Vagina (tissue), 2 donors: ENCODE data around the gene ALOX12B. TPM values are rescaled to one million over a fixed set of nuclear protein-coding genes. Genes with fewer than 3 reads are reported as not detected.

ENCODE experiments used
- DNase-seq, 2 donors: peaks; one replicate each; pipeline ENCODE4 v3.0.0-alpha.2; 2017; ENCODE audit errors: extremely low spot score in 2 of 2
- H3K27ac ChIP-seq: fragments of 200-600 bp; sonication (generic); one replicate; pipeline ENCODE4 v1.5.1; 2019
- H3K27me3 ChIP-seq: fragments of 200-600 bp; sonication (generic); one replicate; pipeline ENCODE4 v1.5.1; 2019
- H3K36me3 ChIP-seq, 2 donors: fragments of 200-600 bp; sonication (generic); one replicate each; pipeline ENCODE4 v1.5.1; 2017 to 2019
- H3K4me1 ChIP-seq: fragments of 200-600 bp; sonication (generic); one replicate; pipeline ENCODE4 v1.5.1; 2019
- H3K4me3 ChIP-seq, 2 donors: fragments of 200-600 bp; sonication (generic); 1 replicate in 1 of 2; 2 replicates in 1 of 2; pipeline ENCODE4 v1.5.1; 2016 to 2019
- H3K9me3 ChIP-seq: fragments of 200-600 bp; sonication (generic); one replicate; pipeline ENCODE4 v1.5.1; 2019
- POLR2A ChIP-seq, 2 donors: fragments of 450-650 bp; IDR thresholded peaks; one replicate each; pipeline ENCODE4 v1.6.1; 2017; ENCODE audit warnings: antibody characterized with exemption in 2 of 2, mild to moderate bottlenecking in 2 of 2, moderate library complexity in 2 of 2
- POLR2AphosphoS5 ChIP-seq, 2 donors: sonication (generic); formaldehyde crosslinking; IDR thresholded peaks; one replicate each; pipeline ENCODE4 v1.9.0; 2017; ENCODE audit warnings: antibody characterized with exemption in 2 of 2, mild to moderate bottlenecking in 2 of 2, low read depth in 1 of 2; ENCODE audit not compliant: insufficient read depth in 1 of 2
- intact Hi-C: fragments of 100-400 bp; cut with DNase I; formaldehyde crosslinking; loops from one replicate; pipeline ENCODE4 v1.15.1; 2023
- total RNA-seq: library from RNA; depleted of rRNA; stranded (reverse); fragments of >200 nt; gene quantifications from one replicate; pipeline ENCODE4 v1.2.3, GENCODE V29; 2016
- TF ChIP-seq, protein P1 (sequence below), 3 experiments: fragments of 450-650 bp in 2 of 3; fragments of 200-600 bp in 1 of 3; sonication (generic) in 1 of 3; IDR thresholded peaks; one replicate each; pipeline ENCODE4 v1.5.1; 2017 to 2019; ENCODE audit warnings: antibody characterized with exemption in 3 of 3, mild to moderate bottlenecking in 2 of 3, moderate library complexity in 2 of 3

The ALOX12B gene
- total RNA-seq, 1 donor from 2014 or later, result 15.0 TPM

DNA sequence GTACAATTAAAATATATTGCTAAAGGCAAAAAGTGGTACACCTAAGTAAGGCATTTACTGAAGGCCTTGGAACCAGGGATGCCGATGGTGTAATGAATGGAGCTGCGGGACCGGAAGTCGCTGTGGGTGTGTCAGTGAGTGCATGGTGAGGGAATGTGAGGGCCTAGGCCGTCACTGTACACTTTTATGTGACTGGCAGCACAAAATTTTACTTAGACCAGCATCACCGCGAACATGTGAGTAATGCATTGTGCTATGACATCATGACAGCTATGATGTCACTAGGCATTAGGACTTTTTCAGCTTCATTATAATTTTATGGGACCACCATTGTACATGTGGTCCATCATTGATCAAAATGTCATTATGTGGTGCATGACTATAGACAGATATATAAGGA is 33.9 kb downstream of the ALOX12B start:
- TF ChIP-seq POLR2AphosphoS5 (IDR thresholded peaks at IDR 0.05; ENCODE audit: insufficient read depth in 1 of 2, low read depth in 1 of 2) (no peak), POLR2A (IDR thresholded peaks at IDR 0.05) (no peak)
- TF ChIP-seq, protein P1, sequence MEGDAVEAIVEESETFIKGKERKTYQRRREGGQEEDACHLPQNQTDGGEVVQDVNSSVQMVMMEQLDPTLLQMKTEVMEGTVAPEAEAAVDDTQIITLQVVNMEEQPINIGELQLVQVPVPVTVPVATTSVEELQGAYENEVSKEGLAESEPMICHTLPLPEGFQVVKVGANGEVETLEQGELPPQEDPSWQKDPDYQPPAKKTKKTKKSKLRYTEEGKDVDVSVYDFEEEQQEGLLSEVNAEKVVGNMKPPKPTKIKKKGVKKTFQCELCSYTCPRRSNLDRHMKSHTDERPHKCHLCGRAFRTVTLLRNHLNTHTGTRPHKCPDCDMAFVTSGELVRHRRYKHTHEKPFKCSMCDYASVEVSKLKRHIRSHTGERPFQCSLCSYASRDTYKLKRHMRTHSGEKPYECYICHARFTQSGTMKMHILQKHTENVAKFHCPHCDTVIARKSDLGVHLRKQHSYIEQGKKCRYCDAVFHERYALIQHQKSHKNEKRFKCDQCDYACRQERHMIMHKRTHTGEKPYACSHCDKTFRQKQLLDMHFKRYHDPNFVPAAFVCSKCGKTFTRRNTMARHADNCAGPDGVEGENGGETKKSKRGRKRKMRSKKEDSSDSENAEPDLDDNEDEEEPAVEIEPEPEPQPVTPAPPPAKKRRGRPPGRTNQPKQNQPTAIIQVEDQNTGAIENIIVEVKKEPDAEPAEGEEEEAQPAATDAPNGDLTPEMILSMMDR (IDR thresholded peaks at IDR 0.05), result no peak
- no peaks in the 10 kb centered on the region for H3K36me3 ChIP-seq
- no peak for DNase-seq
- H3K4me1 ChIP-seq, result peaks cover 8% of the 10 kb centered on the region
- H3K9me3 ChIP-seq, result no peaks in the 10 kb centered on the region
- H3K27ac ChIP-seq, result no peak overlapping the region
- intact Hi-C loops, result no loop called here
- H3K4me3 ChIP-seq, result no peak overlapping the region
- peaks cover 4% of the 10 kb centered on the region for H3K27me3 ChIP-seq

DNA sequence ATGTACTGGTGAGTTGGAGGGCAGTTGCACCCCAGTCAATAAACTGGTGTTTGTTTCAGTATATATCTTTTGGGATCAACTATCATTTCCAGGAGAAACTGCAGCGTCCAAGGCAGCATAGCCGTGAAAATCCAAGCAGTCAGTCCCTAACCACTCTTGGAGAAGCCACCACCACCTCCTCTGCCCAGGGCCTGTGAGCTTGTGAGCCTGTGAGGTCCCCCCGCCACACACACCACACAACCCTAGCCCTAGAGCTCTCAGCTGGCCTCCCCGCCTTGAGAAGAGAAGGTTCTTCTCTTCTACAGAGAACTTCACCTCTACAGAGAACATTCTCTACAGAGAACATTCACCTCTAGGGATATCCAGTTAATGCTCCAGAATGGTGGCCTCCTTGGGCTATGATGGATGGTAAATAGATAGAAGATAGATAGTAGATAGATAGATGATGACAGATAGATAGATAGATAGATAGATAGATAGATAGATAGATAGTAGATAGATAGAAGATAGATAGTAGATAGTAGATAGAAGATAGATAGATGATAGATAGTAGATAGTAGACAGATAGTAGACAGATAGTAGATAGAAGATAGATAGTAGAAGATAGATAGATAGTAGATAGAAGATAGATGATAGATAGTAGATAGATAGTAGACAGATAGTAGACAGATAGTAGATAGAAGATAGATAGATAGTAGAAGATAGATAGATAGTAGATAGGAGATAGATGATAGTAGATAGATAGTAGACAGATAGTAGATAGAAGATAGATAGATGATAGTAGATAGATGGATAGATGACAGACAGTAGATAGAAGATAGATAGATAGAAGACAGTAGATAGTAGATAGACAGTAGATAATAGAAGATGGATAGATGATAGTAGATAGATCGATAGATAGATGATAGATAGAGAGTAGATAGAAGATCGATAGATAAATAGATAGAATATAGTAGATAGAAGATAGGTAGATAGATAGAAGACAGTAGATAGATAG is 35.0 kb downstream of the ALOX12B start:
- H3K27me3 ChIP-seq, result peaks cover 4% of the 10 kb centered on the region
- no peak overlapping the region for H3K27ac ChIP-seq
- no peak for DNase-seq
- no peaks in the 10 kb centered on the region for H3K36me3 ChIP-seq
- intact Hi-C loops, result no loop called here
- no peaks in the 10 kb centered on the region for H3K9me3 ChIP-seq
- peaks cover 4% of the 10 kb centered on the region for H3K4me1 ChIP-seq
- TF ChIP-seq POLR2AphosphoS5 (IDR thresholded peaks at IDR 0.05; ENCODE audit: insufficient read depth in 1 of 2, low read depth in 1 of 2) (no peak), POLR2A (IDR thresholded peaks at IDR 0.05) (no peak)
- TF ChIP-seq, protein P1 (IDR thresholded peaks at IDR 0.05), result no peak
- H3K4me3 ChIP-seq, result no peak overlapping the region

DNA sequence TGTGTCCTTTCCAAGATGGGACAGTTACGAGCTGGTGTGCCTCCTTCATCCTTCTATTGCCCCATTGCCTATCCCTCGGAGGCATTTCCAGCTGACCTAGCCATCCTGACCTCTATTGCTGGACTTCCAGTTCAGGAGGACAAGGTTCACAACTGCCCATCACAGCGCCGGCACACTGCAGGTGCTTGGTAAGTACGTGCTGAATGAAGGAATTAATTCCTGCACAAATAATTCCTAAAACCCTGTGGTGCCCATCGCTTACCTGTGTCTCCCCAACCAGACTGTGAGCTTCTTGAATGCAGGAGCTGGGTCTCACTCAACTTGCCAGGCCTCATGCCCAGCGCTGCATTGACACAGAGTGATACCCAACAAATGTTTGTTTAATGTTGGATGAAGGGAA is 35.7 kb downstream of the ALOX12B start:
- no peak overlapping the region for H3K4me3 ChIP-seq
- no peaks in the 10 kb centered on the region for H3K9me3 ChIP-seq
- no peaks in the 10 kb centered on the region for H3K36me3 ChIP-seq
- intact Hi-C loops, result no loop called here
- H3K27ac ChIP-seq, result no peak overlapping the region
- TF ChIP-seq POLR2A (IDR thresholded peaks at IDR 0.05), result no peak
- TF ChIP-seq, protein P1 (IDR thresholded peaks at IDR 0.05), result no peak
- TF ChIP-seq POLR2AphosphoS5 (IDR thresholded peaks at IDR 0.05; ENCODE audit: insufficient read depth in 1 of 2, low read depth in 1 of 2), result no peak
- no peak for DNase-seq
- H3K4me1 ChIP-seq, result no peaks in the 10 kb centered on the region
- H3K27me3 ChIP-seq, result peaks cover 4% of the 10 kb centered on the region

- TF ChIP-seq, protein P1 (IDR thresholded peaks at IDR 0.05), result no peak
- TF ChIP-seq POLR2AphosphoS5 (IDR thresholded peaks at IDR 0.05; ENCODE audit: insufficient read depth in 1 of 2, low read depth in 1 of 2) (no peak), POLR2A (IDR thresholded peaks at IDR 0.05) (no peak)
- H3K27me3 ChIP-seq, result no peaks in the 10 kb centered on the region
- H3K9me3 ChIP-seq, result no peaks in the 10 kb centered on the region
- DNase-seq, result no peak
- no peak overlapping the region for H3K4me3 ChIP-seq
- H3K36me3 ChIP-seq, result no peaks in the 10 kb centered on the region
- no peak overlapping the region for H3K27ac ChIP-seq
- H3K4me1 ChIP-seq, result no peaks in the 10 kb centered on the region
- intact Hi-C loops, result no loop called here
Measured at GRCh38 chr17:8048736-8049135, 38.8 kb downstream of the ALOX12B start.

DNA sequence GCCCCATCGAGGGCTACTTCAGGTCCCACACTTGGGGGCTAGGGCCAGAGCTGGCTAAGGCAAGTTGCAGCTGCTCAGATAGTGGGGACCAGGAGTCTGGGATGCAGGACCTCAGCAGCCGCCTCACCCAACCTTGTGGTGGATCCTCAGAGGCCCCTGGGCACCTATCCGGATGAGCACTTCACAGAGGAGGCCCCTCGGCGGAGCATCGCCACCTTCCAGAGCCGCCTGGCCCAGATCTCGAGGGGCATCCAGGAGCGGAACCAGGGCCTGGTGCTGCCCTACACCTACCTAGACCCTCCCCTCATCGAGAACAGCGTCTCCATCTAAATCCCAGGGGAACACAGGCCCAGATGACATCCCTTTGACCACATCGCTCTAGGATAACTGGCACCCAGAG is 39.3 kb downstream of the ALOX12B start:
- TF ChIP-seq, protein P1 (IDR thresholded peaks at IDR 0.05), result no peak
- TF ChIP-seq POLR2A (IDR thresholded peaks at IDR 0.05) (no peak), POLR2AphosphoS5 (IDR thresholded peaks at IDR 0.05; ENCODE audit: insufficient read depth in 1 of 2, low read depth in 1 of 2) (no peak)
- no peaks in the 10 kb centered on the region for H3K4me1 ChIP-seq
- no peaks in the 10 kb centered on the region for H3K9me3 ChIP-seq
- DNase-seq, result no peak
- no peak overlapping the region for H3K4me3 ChIP-seq
- H3K27ac ChIP-seq, result no peak overlapping the region
- no peaks in the 10 kb centered on the region for H3K36me3 ChIP-seq
- intact Hi-C loops, result no loop called here
- H3K27me3 ChIP-seq, result no peaks in the 10 kb centered on the region
